Hematopoietic multipotent progenitor cell (in vitro differentiated cells): Measurements from ENCODE around the gene SLC2A13. TPM values are rescaled to one million over a fixed set of nuclear protein-coding genes. Genes with fewer than 3 reads are reported as not detected.
"Not testable (repeated sequence)": the region's sequence is repeated elsewhere in the genome, so short reads cannot be mapped to it uniquely, and the experiment has no call there.

Experiments used
- DNase-seq, 3 donors: peaks; one replicate each; pipeline ENCODE4 v3.0.0-alpha.2; 2011 to 2015; ENCODE audit warnings: low read depth in 2 of 3, low spot score in 2 of 3
- total RNA-seq: library from RNA; depleted of rRNA; stranded (reverse); fragments of >200 nt; gene quantifications from one replicate; pipeline ENCODE4 v1.2.3, GENCODE V29; 2012

The SLC2A13 gene
- total RNA-seq, 1 donor: 4.0 TPM

DNA sequence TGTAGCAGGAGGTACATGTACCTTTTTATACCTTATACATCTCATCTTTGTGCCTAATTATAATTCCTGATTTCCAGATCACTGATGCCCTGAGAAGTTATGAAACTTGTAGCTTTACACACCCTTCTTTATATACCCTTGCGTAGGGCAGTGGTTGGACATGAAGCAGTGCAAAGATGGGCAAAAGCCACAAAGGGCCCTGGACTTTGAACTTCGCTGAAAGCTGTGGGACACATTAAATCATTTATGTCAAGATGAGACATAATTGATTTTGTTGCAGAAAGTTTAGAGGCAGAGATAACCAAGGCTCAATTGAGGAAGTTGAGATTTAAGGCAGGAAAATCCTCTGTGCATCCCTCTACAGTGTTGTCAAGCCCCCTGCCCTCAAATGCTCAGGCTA lies 170.0 kb downstream of the SLC2A13 start:
- no peak for DNase-seq

DNA sequence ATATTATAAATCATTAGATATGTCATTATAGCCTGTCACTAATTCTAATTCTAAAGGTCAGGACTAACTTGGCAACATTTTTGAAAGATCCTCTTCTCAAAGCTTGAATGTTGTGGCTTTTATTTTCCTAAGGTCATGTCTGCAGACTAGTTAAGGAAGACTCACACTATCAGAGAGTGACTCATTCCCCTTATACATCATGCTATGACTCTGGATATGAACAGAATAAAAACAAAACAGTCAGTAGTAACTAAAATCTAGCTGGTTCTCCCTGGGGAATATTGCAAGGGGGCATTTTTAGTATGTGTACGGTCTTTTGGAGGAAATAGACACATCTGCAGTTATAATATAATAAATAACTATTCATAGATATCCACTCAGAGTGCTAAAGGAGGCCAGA lies 170.6 kb downstream of the SLC2A13 start:
- no peak for DNase-seq

DNA sequence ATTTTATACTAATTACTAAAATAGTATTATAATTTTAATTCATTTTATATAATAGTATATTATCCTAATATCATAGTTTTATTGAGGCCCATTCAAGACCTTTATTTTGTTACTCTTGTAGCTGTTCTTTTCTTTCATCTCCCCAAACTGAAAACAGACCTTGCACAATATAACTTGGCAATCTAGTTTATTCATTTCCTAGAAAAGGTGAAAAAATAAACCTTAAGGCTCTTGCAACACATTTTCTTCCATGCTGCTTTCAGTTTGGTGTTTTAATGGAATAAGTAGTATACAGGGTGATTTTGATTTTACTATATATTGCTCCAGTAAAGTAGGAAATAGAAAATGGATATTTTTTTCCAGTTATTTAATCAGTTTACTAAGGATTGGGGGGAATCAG lies 174.0 kb downstream of the SLC2A13 start:
- DNase-seq: no peak

DNA sequence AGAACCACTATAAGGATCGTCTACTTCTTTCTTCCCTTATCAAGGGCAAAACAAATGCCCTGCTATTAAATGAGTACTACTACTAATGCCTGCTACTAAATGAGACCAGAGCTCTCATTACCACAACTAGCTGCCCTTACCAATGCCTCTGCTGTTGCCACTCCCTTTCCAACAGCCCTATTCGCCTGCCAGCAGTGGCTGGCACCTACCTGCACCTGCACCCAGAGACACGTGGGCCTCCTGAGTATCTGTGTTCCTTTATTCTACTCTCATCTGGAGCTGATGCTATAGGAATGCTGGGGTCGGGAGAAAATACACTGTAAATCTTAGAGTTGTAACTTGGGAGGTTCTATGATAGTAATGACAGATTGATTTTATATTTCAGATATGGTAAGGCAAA lies 174.7 kb downstream of the SLC2A13 start:
- no peak for DNase-seq

DNA sequence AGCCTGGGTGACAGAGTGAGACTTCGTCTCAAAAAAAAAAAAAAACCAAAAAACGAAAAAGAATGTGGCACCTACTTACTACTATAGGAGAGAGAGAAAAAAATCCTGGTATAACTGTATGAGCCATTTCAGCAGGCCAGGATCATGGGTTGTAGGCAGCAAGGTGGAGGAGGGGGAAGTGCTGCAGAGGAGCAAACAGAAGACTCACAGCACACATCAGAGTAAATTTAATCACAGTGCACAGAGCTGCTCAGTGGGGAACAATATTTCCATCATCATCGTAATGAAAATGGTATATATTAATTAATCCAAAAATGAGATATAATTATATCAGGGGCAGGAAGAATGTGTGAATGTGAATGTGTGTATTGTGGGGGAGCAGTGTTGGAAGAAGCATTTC lies 175.8 kb downstream of the SLC2A13 start:
- no peak for DNase-seq

DNA sequence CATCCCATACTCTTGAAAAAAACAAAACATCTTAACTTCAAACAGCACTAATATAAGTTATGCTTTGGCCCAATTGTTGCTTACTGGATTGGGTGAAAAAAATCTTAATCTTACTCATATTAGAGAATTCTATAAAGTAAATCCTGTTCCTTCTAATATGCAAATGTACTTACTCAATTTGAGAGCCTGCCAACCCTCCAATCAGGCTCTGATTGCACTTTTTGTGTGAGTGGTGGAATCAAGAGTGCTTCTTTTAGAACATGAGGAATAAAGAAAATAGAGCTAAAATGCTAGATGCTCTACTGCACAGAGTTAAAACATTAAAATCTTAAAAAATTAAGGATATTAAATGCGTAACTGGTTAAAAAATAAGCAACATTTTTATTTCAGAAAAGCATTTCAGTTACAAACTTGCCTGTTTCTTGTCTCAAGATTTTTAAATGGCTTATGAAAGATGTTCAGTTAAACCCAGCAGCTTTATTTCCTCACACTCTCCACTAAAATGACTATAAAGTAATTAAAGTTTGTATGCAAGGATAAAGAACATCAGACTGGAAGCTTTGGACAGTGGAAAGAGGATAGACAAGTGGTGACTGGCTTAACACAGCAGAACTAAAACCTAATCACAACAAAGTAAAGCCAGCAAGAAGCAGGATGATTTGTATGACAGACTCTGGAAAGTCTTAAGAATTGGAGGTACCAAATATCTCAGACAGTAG lies 177.5 kb downstream of the SLC2A13 start:
- DNase-seq: no peak

DNA sequence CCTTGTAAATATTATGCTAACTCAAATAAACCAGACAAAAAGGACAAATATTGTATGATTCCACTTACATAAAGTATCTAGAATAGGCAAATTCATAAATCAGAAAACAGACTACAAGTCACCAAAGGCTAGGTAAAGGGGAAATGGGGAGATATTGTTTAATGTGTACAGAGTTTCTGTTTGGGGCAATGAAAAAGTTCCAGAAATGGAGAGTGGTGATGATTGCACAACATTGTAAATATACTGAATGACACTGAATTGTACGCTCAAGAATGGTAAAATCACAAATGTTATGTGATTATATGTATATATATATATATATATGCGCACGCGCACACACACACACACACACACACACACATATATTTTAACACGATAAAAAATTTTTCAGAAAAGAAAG lies 182.5 kb downstream of the SLC2A13 start:
- no peak for DNase-seq

DNA sequence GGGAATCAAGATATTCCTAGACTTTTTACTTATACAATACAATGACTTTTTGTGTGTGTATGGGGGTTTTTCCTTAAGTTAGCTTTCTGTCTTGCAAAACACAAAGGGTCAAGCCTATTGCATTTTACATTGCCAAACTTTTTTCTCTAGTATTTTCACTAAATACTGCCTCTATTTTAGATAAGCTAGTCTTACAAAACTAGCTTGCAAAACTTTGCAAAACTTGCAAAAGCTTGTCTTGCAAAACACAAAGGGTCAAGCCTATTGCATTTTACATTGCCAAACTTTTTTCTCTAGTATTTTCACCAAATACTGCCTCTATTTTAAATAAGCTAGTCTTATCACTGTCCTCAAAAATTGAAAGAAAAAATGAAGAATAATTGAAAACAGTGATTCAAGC lies 183.3 kb downstream of the SLC2A13 start:
- DNase-seq: not testable (repeated sequence)

DNA sequence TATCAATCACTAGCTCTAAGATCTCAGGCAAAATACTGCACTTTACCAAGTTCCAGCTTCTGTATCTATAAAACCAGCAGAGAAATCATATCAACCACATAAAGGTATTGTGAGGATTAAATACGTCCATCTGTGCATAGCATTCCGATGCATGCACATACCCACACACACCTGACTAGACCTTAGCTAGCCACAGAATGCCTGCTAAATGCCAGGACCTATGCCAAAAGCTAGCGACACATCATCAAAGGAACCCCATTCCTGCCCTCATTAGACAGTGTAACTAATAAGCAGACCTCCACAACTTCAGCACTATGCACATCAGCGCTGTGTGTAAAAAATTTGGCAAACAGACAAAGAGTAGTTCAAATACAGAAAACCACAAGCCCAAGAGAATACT lies 185.2 kb downstream of the SLC2A13 start:
- DNase-seq: no peak

DNA sequence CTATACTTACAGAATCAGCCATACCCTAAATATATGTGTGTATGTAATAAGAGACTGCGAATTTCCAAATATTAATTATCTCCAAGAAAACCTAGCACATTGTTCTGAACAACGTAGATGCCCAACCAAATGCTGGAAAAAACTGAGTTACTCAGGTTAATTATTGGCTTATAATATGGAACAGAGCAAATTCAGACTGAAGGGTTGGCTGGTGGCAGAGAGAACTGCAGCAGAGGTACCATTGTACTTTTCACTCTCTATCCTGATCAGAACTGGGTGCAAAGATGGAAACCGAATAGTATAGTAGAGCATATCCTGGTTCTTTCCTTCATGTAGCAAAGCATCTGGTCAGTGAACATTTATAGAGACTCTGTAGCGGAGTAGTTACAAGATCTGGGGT lies 185.7 kb downstream of the SLC2A13 start:
- no peak for DNase-seq

DNA sequence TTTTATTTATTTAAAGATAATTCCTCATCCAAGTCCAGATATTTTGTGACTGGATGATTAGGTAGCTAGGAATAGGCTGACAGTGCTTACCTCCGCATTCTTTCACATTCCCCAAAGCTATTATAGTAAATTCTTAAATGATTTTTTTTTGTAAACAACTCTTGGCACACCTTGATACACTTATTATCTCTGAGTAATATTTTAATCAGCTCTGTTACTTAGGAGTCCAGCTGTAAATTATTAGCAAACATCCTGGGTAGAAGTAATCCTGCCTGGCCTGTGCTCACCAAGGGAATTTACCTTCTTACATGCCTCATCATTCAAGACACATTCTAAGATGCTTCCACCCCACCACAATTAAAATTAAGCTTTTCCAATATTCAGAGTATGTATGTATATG lies 186.1 kb downstream of the SLC2A13 start:
- no peak for DNase-seq

DNA sequence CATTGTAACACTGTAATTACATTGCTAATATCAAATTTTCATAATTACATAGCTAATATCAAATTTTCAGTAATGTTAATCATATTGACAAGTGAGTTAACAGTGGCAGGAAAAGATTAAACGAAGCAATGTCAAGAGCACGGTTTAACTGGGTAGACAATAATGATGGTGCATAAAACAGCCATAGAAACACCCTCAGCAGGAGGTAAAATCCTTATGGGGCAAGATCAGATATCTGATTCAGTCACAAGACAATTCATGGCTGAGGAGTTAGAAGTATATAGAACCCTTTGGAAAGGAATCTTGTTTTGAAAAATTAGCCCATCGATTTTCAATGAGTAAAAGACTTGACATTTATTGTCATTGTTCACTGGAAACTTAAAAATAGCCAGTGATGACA lies 190.6 kb downstream of the SLC2A13 start:
- no peak for DNase-seq

DNA sequence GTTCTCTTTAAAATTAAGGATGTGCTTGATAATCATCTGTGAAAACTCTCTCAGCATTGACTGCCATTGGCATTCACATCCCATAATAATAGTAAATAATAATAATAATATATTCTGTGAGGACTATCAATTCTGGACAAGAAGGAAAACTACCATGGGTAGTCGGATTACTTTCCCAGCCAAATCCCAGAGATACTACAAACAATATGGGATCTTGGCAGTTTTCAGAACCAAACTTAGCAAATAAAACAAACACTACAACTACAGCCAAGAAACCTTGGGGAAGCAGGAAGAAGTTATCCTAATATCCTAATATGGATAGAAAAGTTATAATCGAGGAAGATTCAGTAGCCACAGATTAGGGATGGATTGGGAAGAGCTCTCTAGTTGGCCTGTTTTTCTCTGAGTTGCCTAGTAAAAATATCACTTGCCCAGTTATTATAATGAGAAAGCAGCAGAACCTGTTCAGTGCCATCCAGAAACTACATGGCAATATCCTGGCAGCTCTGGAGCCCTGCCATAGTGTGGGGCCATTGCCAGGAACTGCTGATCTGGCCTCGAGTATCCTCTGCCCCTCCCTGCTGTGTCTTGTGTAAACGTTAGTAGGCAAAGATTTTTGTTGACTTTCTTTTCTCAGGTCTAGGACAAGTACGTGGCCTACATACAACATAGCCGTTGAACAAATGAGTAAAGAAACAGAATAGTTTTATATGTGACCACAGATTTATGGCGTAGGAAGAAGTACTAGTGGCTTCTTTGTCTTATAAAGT lies 193.5 kb downstream of the SLC2A13 start:
- DNase-seq: no peak

DNA sequence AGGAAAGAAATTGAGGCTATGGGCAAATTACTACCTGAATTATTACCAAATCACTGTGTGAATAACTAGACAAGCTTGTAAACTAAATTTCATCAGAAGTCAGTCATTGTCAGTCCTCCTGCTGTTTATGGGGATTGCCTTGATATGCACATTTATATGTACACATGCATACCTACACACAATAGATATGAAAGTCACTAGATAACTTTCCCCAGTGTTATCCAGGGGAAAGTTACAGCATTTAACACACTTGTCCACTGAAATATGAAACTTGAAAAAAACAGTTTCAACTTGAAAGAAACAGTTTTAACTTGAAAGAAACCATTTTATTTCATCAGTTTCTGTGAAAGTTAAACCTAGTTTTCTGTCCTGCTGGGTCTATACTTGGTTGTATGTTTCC lies 199.6 kb downstream of the SLC2A13 start:
- no peak for DNase-seq

DNA sequence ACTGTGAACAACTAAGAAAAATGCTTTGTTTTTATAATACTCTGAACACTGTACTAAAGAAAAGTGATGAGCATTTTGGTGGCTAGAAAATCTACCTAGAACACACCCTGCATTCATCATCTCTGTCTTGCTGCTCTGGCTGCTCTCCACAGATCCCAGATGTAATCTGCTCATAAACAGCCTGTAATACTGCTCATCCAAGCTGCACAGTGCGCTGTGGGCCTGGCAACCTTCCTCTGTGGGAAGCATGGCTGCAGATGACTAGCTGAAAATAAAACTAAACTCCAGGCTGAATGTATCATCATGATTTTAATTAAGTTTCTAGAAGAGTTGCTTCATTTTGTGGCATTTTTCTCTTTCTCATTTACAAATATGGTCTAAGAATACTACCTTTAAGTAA lies 200.7 kb downstream of the SLC2A13 start:
- no peak for DNase-seq

DNA sequence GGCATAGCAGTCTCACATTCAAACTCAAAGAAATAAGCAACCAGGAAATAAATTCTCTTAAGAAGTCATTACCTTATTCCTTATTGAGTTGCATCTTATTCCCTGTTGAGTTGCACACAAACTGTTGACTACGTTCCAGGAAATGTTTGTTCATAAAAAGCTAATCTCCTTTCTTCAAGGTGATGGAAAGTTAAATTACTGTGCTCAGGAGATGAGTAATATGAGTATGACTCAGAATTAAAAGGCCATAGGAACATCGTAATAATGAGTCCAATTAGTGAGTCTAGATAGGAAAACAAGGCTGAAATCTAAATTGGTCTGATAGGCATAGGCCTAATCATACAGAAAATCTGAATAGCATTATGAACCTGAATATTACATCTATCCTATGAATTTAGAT lies 203.1 kb downstream of the SLC2A13 start:
- DNase-seq: no peak

DNA sequence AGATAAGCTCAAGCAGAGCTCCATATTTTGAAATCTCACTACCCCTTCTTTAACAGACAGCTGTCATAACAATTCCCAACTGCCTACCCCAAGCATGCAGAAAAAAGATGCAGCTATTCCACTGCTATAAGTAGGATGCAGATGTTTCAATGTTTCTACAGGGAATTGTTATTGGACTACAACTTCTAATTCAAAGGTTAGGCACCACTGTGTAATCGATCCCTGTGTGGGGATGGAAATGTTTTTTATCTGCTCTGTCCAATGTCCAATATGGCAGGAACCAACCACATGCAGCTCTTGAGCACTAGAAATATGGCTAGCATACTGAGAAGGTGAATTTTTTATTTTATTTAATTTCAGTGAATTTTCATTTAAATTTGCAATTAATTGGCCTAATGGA lies 208.6 kb downstream of the SLC2A13 start:
- no peak for DNase-seq

DNA sequence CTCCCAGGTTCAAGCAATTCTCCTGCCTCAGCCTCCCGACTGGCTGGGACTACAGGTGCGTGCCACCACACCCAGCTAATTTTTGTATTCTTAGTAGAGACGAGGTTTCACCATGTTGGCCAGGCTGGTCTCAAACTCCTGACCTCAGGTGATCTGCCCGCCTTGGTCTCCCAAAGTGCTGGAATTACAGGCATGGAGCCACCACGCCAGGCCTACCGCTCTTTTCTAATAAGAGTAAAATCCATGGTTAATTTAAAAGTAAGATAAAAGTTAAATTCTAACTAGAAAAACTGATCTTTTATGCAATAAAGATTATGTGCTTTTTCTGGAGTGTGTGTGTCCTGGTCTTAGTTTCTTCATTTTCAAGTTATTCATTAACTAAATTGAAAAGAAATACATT lies 212.5 kb downstream of the SLC2A13 start:
- DNase-seq: not testable (repeated sequence)

DNA sequence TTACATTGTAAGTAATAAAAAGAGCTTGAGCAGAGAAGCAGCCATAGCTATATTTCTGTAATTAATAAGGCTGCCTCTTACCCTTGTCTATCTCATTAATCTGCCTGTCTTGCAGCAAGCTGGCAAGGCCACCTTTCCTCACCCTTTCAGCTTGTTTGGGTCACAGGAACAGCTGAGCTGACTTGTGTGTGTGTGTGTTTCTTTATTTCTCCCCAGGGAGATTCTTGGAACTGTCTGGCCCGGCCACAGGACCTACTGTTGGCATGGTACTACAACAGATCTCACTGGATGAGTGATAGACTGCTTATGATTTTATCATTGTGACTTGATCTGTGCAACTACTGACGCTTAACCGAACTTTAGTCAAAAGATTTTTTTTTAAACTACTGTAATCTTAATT lies 213.7 kb downstream of the SLC2A13 start:
- no peak for DNase-seq

DNA sequence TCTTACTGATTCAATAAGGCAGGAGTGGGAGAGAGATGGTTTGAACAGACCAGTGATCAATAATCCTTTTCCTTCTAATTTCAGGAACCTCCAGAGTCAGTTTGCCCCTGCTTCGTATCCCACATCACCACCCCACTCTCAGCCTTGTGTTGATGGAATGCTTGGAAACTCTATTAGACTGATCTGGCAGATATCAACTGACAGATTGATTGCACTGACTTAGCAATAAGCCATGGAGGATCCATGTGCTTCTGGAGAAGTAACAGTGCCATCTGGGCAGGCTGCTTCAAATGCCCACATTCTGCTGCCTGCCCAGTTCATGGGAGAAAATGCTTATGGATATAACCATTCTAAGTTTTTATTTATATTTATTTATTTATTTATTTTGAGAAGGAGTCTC lies 218.0 kb downstream of the SLC2A13 start:
- no peak for DNase-seq

DNA sequence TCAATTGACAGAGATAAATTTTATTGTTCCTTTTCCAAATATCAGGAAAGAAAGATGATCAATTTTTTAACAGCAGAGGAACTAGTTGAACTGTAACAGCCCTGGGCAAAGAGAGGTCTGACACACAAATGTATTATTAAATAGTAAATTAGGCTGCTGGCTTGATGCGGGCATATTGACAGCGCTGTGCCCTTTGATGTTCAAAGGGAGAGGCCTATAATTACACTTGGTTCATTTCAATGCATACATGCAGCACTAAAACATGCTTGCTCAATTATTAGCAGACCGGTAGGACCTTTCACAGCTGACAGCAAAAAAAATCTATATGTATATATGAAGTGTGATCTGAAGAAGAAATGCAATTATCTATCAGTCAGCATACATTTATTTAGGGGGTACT lies 219.8 kb downstream of the SLC2A13 start:
- DNase-seq: no peak

DNA sequence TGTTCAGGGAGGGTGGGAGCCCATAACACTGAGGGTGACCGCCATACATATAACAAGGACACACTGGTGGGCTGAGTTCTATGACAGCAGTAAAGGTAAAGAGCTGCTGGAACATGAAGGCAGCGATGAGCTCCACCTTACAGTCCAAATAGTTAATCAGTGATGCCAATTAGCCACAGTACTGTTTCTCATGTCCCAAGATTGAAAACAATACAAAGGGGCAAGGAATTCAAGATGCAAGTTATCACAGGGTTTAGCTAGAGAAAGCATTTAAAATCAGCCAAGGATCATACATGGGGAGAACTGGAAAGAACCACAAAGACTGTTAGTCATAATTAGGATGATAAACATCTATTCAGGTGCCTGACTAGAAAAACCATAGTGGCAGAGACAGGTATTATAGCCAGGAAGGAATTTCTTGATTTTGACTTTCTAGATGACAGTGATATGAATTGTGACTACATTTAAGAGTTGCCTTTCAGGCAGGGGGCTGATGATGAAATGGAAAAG lies 221.2 kb downstream of the SLC2A13 start:
- DNase-seq: no peak
